Measurements from ENCODE around the gene CYS1. TPM values are rescaled to one million over a fixed set of nuclear protein-coding genes. Genes with fewer than 3 reads are reported as not detected.
"Not testable (repeated sequence)": the region's sequence is repeated elsewhere in the genome, so short reads cannot be mapped to it uniquely, and the experiment has no call there.

Gene CYS1
- total RNA-seq, 2 experiments from 2014 or later: 0.68 TPM; not detected in 1

DNA sequence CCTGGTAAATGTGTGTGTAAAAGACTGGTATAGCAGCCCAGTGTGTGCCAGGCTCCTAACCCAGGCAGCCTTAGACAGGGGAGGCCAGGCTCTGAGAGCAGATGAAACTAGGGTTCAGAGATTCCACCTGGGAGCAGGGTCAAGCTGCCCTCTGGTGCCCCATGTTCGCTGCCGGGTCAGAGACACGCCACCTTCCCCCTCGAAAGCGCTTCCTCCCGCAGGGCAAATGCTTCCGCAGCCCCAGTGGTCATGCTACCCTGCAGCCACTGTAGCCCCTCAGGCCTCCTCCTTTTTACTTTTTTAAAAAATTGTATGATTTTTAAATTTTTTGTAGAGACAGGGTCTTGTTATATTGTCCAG, 47.5 kb downstream of the CYS1 start:
- no TSS peak for BruUV-seq (replicated peaks)
- H4K20me1 ChIP-seq (ENCODE audit: insufficient read depth, low read length): no peaks in the 10 kb centered on the region
- H3K79me2 ChIP-seq (ENCODE audit: insufficient read depth, low read depth, low read length): no peaks in the 10 kb centered on the region
- H3K9me2 ChIP-seq (ENCODE audit: insufficient read depth, low read length): no peaks in the 10 kb centered on the region
- H3K9me3 ChIP-seq (ENCODE audit: low read length): no peaks in the 10 kb centered on the region
- H3K36me3 ChIP-seq (ENCODE audit: insufficient read depth, low read length): no peaks in the 10 kb centered on the region
- H3K27ac ChIP-seq (ENCODE audit: low read depth, low read length, poor library complexity, severe bottlenecking): no peak overlapping the region
- no peak overlapping the region for H3K4me2 ChIP-seq (ENCODE audit: low read length)
- ChIA-PET POLR2A (no interaction called here), CTCF (ENCODE audit: unreplicated experiment) (no interaction called here)
- no peak for TF ChIP-seq EZH2phosphoT487 (IDR thresholded peaks at IDR 0.05; ENCODE audit: borderline replicate concordance, low read depth, low read length)
- TF ChIP-seq, protein P1, sequence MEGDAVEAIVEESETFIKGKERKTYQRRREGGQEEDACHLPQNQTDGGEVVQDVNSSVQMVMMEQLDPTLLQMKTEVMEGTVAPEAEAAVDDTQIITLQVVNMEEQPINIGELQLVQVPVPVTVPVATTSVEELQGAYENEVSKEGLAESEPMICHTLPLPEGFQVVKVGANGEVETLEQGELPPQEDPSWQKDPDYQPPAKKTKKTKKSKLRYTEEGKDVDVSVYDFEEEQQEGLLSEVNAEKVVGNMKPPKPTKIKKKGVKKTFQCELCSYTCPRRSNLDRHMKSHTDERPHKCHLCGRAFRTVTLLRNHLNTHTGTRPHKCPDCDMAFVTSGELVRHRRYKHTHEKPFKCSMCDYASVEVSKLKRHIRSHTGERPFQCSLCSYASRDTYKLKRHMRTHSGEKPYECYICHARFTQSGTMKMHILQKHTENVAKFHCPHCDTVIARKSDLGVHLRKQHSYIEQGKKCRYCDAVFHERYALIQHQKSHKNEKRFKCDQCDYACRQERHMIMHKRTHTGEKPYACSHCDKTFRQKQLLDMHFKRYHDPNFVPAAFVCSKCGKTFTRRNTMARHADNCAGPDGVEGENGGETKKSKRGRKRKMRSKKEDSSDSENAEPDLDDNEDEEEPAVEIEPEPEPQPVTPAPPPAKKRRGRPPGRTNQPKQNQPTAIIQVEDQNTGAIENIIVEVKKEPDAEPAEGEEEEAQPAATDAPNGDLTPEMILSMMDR (conservative IDR thresholded peaks at IDR 0.05; ENCODE audit: low read length): no peak
- intact Hi-C loops (cut with micrococcal nuclease; ENCODE audit: unreplicated experiment): no loop called here
- H3K4me3 ChIP-seq (ENCODE audit: low read depth, low read length, poor library complexity, severe bottlenecking): no peak overlapping the region
- no peak for DNase-seq (ENCODE audit: low spot score)
- H2AFZ ChIP-seq (ENCODE audit: low read length): no peak overlapping the region
- H3K4me1 ChIP-seq (ENCODE audit: insufficient read depth, low read length, poor library complexity, severe bottlenecking): no peaks in the 10 kb centered on the region

DNA sequence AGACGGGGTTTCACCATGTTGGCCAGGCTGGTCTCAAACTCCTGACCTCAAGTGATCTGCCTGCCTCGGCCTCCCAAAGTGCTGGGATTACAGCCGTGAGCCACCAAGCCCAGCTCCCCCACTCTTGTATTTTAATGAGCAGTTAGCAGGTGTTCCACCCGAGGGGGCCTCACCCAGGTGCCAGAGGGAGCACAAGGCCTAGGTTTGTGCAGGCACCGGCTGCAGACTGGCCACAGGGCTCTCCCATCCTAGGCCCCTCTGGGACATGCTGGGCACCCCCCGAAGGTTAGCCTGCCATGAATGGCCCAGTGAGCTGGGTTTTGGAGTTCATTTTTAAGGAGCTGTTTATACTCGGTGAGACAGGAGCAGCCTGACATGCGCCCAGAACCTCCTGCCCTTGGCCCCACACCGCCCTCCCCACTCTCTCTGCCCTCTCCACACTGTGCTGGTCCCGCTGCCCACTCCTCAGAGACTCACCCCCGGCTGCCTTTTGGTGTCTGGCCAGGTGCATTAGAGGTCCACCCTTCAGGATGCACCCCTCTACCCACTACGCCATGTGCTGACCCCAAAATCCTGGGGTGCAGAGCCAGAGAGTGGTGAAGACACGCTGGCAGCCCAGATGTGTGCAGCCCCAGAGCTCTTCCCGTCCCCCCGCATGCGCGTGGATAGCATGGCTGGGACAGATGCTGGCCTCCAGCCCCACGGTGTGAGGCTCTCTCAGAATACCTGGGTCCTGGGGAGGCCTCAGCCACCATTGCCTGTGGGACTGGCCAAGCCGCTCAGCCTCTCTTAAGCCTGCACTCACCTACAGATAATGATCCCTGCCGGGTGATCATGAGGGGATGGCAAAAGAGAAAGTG, 48.1 kb downstream of the CYS1 start:
- Histone ChIP-seq H3K79me2 (ENCODE audit: insufficient read depth, low read depth, low read length) (no peaks in the 10 kb centered on the region), H3K27ac (ENCODE audit: low read depth, low read length, poor library complexity, severe bottlenecking) (no peak overlapping the region), H4K20me1 (ENCODE audit: insufficient read depth, low read length) (no peaks in the 10 kb centered on the region), H3K4me3 (ENCODE audit: low read depth, low read length, poor library complexity, severe bottlenecking) (no peak overlapping the region), H2AFZ (ENCODE audit: low read length) (no peak overlapping the region), H3K9me2 (ENCODE audit: insufficient read depth, low read length) (no peaks in the 10 kb centered on the region), H3K4me1 (ENCODE audit: insufficient read depth, low read length, poor library complexity, severe bottlenecking) (no peaks in the 10 kb centered on the region), H3K4me2 (ENCODE audit: low read length) (no peak overlapping the region), H3K36me3 (ENCODE audit: insufficient read depth, low read length) (no peaks in the 10 kb centered on the region), H3K9me3 (ENCODE audit: low read length) (no peaks in the 10 kb centered on the region)
- BruUV-seq (replicated peaks): no TSS peak
- POLR2A ChIA-PET: no interaction called here
- TF ChIP-seq, protein P1 (conservative IDR thresholded peaks at IDR 0.05; ENCODE audit: low read length): no peak
- TF ChIP-seq EZH2phosphoT487 (IDR thresholded peaks at IDR 0.05; ENCODE audit: borderline replicate concordance, low read depth, low read length): no peak
- DNase-seq (ENCODE audit: low spot score): no peak
- CTCF ChIA-PET (ENCODE audit: unreplicated experiment): no interaction called here
- intact Hi-C loops (cut with micrococcal nuclease; ENCODE audit: unreplicated experiment): no loop called here

DNA sequence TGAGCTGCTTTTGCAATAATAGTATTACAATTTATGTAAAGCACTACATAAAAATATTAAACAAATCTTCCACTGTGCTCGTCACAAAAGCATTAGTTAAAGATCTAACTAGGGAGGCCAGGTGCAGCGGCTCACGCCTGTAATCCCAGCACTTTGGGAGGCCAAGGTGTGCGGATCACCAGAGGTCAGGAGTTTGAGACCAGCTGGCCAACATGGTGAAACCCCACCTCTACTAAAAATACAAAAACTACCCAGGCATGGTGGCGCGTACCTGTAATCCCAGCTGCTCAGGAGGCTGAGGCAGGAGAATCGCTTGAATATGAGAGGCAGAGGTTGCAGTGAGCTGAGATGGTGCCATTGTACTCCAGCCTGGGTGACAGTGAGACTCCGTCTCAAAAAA, 49.4 kb downstream of the CYS1 start:
- intact Hi-C loops (cut with micrococcal nuclease; ENCODE audit: unreplicated experiment); H3K36me3 ChIP-seq (ENCODE audit: insufficient read depth, low read length); H3K9me2 ChIP-seq (ENCODE audit: insufficient read depth, low read length); H3K27ac ChIP-seq (ENCODE audit: low read depth, low read length, poor library complexity, severe bottlenecking); CTCF ChIA-PET (ENCODE audit: unreplicated experiment); H2AFZ ChIP-seq (ENCODE audit: low read length); H3K9me3 ChIP-seq (ENCODE audit: low read length); H3K79me2 ChIP-seq (ENCODE audit: insufficient read depth, low read depth, low read length); BruUV-seq (replicated peaks); H3K4me1 ChIP-seq (ENCODE audit: insufficient read depth, low read length, poor library complexity, severe bottlenecking); DNase-seq (ENCODE audit: low spot score); H4K20me1 ChIP-seq (ENCODE audit: insufficient read depth, low read length); H3K4me2 ChIP-seq (ENCODE audit: low read length); H3K4me3 ChIP-seq (ENCODE audit: low read depth, low read length, poor library complexity, severe bottlenecking): not testable (repeated sequence)
- POLR2A ChIA-PET: interaction anchor here (1.0 kb wide), 1 partner anchor 52 kb away, joined by 3 read pairs; no protein-coding TSS in a partner anchor
